Measurements from ENCODE around the gene SGIP1.
"Not testable (repeated sequence)": the region's sequence is repeated elsewhere in the genome, so short reads cannot be mapped to it uniquely, and the experiment has no call there.

The SGIP1 gene

DNA sequence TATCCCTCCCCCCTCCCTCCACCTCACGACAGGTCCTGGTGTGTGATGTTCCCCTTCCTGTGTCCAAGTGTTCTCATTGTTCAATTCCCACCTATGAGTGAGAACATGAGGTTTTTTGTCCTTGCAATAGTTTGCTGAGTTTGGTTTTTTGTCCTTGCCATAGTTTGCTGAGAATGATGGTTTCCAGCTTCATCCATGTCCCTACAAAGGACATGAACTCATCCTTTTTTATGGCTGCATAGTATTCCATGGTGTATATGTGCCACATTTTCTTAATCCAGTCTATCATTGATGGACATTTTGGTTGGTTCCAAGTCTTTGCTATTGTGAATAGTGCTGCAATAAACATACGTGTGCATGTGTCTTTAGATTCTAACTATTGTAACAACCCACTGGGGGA lies 261.9 kb downstream of the SGIP1 start:
- DNase-seq (ENCODE audit: insufficient read length, low spot score); FAIRE-seq: not testable (repeated sequence)
